ENCODE measurements around the gene ZC3H10. TPM values are rescaled to one million over a fixed set of nuclear protein-coding genes. Genes with fewer than 3 reads are reported as not detected.

ZC3H10 gene
- polyA plus RNA-seq = 0.46 and 0.65 TPM in 2 replicates

GRCh38 chr12:56117778-56118687 lies at the start of gene ZC3H10:
ZC3H10 (plus strand) TSS chr12:56118266; CDS start chr12:56120563, 2,297 bp downstream.

GRCh38 chr12:56079723-56080555 lies 38.1 kb upstream of the ZC3H10 start, which contains the start of gene ERBB3:
ERBB3 (plus strand) TSS chr12:56080165; CDS start chr12:56080301, 136 bp downstream.

GRCh38 chr12:56104109-56104814 lies 13.8 kb upstream of the ZC3H10 start, which contains the start of gene PA2G4:
PA2G4 (plus strand) TSS chr12:56104559; CDS start chr12:56104738, 179 bp downstream.

GRCh38 chr12:56116267-56117081 lies 1.6 kb upstream of the ZC3H10 start, which contains the start of gene RPL41:
RPL41 (plus strand) TSS chr12:56116633.

GRCh38 chr12:56127888-56128669 lies 10.0 kb downstream of the ZC3H10 start, which contains the start of gene ESYT1:
ESYT1 (plus strand) TSS chr12:56128267; CDS start chr12:56128320, 53 bp downstream.

GRCh38 chr12:56152132-56152755 lies 34.2 kb downstream of the ZC3H10 start, which contains the start of gene MYL6B:
MYL6B (plus strand) TSS chr12:56152587; CDS start chr12:56153919, 1,332 bp downstream.

GRCh38 chr12:56158029-56158925 lies 40.2 kb downstream of the ZC3H10 start, which contains the start of gene MYL6:
MYL6 (plus strand) TSS chr12:56158359; CDS start chr12:56158402, 43 bp downstream.

Other genes starting within 250 kb of the ZC3H10 start
- gene PYM1, start 190.4 kb upstream of the ZC3H10 start, polyA plus RNA-seq = 19.0 and 28.9 TPM in 2 replicates
- 2.0 and 9.5 TPM in 2 replicates for gene DGKA, start 187.1 kb upstream of the ZC3H10 start, polyA plus RNA-seq
- gene PMEL, start 152.2 kb upstream of the ZC3H10 start, polyA plus RNA-seq = not detected in 2 replicates
- 0.31 TPM in 1 of 2 replicates, not detected in the other for gene CDK2, start 151.4 kb upstream of the ZC3H10 start, polyA plus RNA-seq
- gene RAB5B, start 144.2 kb upstream of the ZC3H10 start, polyA plus RNA-seq = 22.5 and 27.6 TPM in 2 replicates
- gene SUOX, start 121.0 kb upstream of the ZC3H10 start, polyA plus RNA-seq = 10.7 and 20.8 TPM in 2 replicates
- 1.0 and 2.1 TPM in 2 replicates for gene IKZF4, start 97.2 kb upstream of the ZC3H10 start, polyA plus RNA-seq
- gene RPS26, start 76.3 kb upstream of the ZC3H10 start, polyA plus RNA-seq = 495 and 532 TPM in 2 replicates
- 0.07 and 0.63 TPM in 2 replicates for gene ERBB3, start 38.1 kb upstream of the ZC3H10 start, polyA plus RNA-seq
- 51.7 and 59.1 TPM in 2 replicates for gene PA2G4, start 13.7 kb upstream of the ZC3H10 start, polyA plus RNA-seq
- gene RPL41, start 1.6 kb upstream of the ZC3H10 start, polyA plus RNA-seq = 1,996 and 2,354 TPM in 2 replicates
- gene ESYT1, start 10.0 kb downstream of the ZC3H10 start, polyA plus RNA-seq = 0.99 and 9.1 TPM in 2 replicates
- gene MYL6B, start 34.3 kb downstream of the ZC3H10 start, polyA plus RNA-seq = 99.3 and 105 TPM in 2 replicates
- gene MYL6, start 40.1 kb downstream of the ZC3H10 start, polyA plus RNA-seq = 2,053 and 2,241 TPM in 2 replicates
- gene SMARCC2, start 71.2 kb downstream of the ZC3H10 start, polyA plus RNA-seq = 52.8 and 59.7 TPM in 2 replicates
- gene RNF41, start 103.7 kb downstream of the ZC3H10 start, polyA plus RNA-seq = 12.4 and 13.5 TPM in 2 replicates
- gene NABP2, start 106.1 kb downstream of the ZC3H10 start, polyA plus RNA-seq = 28.3 and 36.4 TPM in 2 replicates
- not detected in 2 replicates for gene SLC39A5, start 111.8 kb downstream of the ZC3H10 start, polyA plus RNA-seq
- gene ANKRD52, start 140.1 kb downstream of the ZC3H10 start, polyA plus RNA-seq = 4.2 and 10.7 TPM in 2 replicates
- gene COQ10A, start 148.7 kb downstream of the ZC3H10 start, polyA plus RNA-seq = 6.7 and 8.2 TPM in 2 replicates
- gene CS, start 182.1 kb downstream of the ZC3H10 start, polyA plus RNA-seq = 117 and 124 TPM in 2 replicates
- 115 and 134 TPM in 2 replicates for gene CNPY2, start 197.7 kb downstream of the ZC3H10 start, polyA plus RNA-seq
- gene PAN2, start 215.7 kb downstream of the ZC3H10 start, polyA plus RNA-seq = 10.5 and 12.1 TPM in 2 replicates
- not detected in 2 replicates for gene IL23A, start 220.6 kb downstream of the ZC3H10 start, polyA plus RNA-seq
- gene STAT2, start 241.8 kb downstream of the ZC3H10 start, polyA plus RNA-seq = 9.7 and 26.8 TPM in 2 replicates
- gene APOF, start 244.6 kb downstream of the ZC3H10 start, polyA plus RNA-seq = 0.32 TPM in 1 of 2 replicates, not detected in the other

Measured in Purkinje cell (primary cell).